SK-N-SH (cell line): ENCODE results near the gene TUSC1. TPM values are rescaled to one million over a fixed set of nuclear protein-coding genes. Genes with fewer than 3 reads are reported as not detected.
"Not testable (repeated sequence)": the region's sequence is repeated elsewhere in the genome, so short reads cannot be mapped to it uniquely, and the experiment has no call there.

ENCODE experiments used
- CTCF ChIA-PET: fragments of 300-600, 350-600 bp; formaldehyde crosslinking; extraction: SDS; loops from one replicate; lab custom pipeline; 2021; lab: Yijun Ruan, JAX
- POLR2A ChIA-PET: fragments of 350-600 bp; sonication (Branson Sonifier 250); formaldehyde crosslinking; extraction: SDS; loops from one replicate; lab custom pipeline; 2020; ENCODE audit warnings: antibody characterized with exemption, inconsistent platforms; lab: Yijun Ruan, JAX
- DNase-seq: peaks from one replicate; pipeline ENCODE4 v3.0.0; 2012
- H2AFZ ChIP-seq: fragments of 200-600 bp; sonication (generic); 2 replicates; pipeline ENCODE4 v1.8.1; 2016; ENCODE audit warnings: antibody characterized with exemption, mild to moderate bottlenecking, low read depth
- H3F3A ChIP-seq: fragments of 200-600 bp; sonication (generic); replicated peaks from 2 replicates; pipeline ENCODE3; 2016; ENCODE audit warnings: antibody characterized with exemption, mild to moderate bottlenecking; ENCODE audit not compliant: insufficient read depth
- H3K27ac ChIP-seq, 2 experiments: fragments of 200-500 bp in 1 of 2; fragments of 200-600 bp in 1 of 2; sonication (Bioruptor generic) in 1 of 2; sonication (generic), shearing (Covaris generic) in 1 of 2; 2 replicates each; pipeline versions ENCODE4 v1.5.1 to v1.6.1; 2014 to 2016; ENCODE audit warnings: low read depth in 2 of 2, inconsistent platforms in 1 of 2, low read length in 1 of 2, mild to moderate bottlenecking in 1 of 2, mixed read lengths in 1 of 2
- H3K27me3 ChIP-seq: fragments of 200-600 bp; sonication (generic), shearing (Covaris generic); 2 replicates; pipeline ENCODE4 v1.6.1; 2016; ENCODE audit warnings: mixed run types; ENCODE audit not compliant: insufficient read depth
- H3K36me3 ChIP-seq, 2 experiments: fragments of 200-500 bp in 1 of 2; fragments of 200-600 bp in 1 of 2; sonication (Bioruptor generic) in 1 of 2; sonication (generic) in 1 of 2; replicated peaks in 1 of 2; 2 replicates each; pipeline versions ENCODE3 to v1.5.1; 2014 to 2016; ENCODE audit warnings: low read length in 1 of 2, mild to moderate bottlenecking in 1 of 2; ENCODE audit not compliant: insufficient read depth in 2 of 2, control insufficient read depth in 1 of 2
- H3K4me1 ChIP-seq, 2 experiments: fragments of 200-500 bp in 1 of 2; fragments of 200-600 bp in 1 of 2; sonication (Bioruptor generic) in 1 of 2; sonication (generic), shearing (Covaris generic) in 1 of 2; 2 replicates each; pipeline versions ENCODE4 v1.5.1 to v1.6.1; 2014 to 2016; ENCODE audit warnings: low read depth in 1 of 2, low read length in 1 of 2, mixed run types in 1 of 2; ENCODE audit not compliant: insufficient read depth in 2 of 2, control insufficient read depth in 1 of 2
- H3K4me2 ChIP-seq: fragments of 200-600 bp; sonication (generic), shearing (Covaris generic); 2 replicates; pipeline ENCODE4 v1.6.1; 2017; ENCODE audit warnings: mixed run types
- H3K4me3 ChIP-seq, 2 experiments: fragments of 200-500 bp in 1 of 2; fragments of 200-600 bp in 1 of 2; sonication (Bioruptor generic) in 1 of 2; sonication (generic), shearing (Covaris generic) in 1 of 2; 2 replicates each; pipeline versions ENCODE4 v1.5.1 to v1.8.1; 2014 to 2016; ENCODE audit warnings: low read depth in 2 of 2, inconsistent platforms in 1 of 2, low read length in 1 of 2, mild to moderate bottlenecking in 1 of 2, mixed read lengths in 1 of 2, moderate library complexity in 1 of 2
- H3K79me2 ChIP-seq: fragments of 200-600 bp; sonication (generic); 2 replicates; pipeline ENCODE4 v1.8.1; 2017; ENCODE audit warnings: mild to moderate bottlenecking; ENCODE audit not compliant: insufficient read depth
- H3K9ac ChIP-seq: fragments of 200-600 bp; sonication (generic); 2 replicates; pipeline ENCODE4 v1.6.1; 2017; ENCODE audit warnings: mixed run types
- H3K9me2 ChIP-seq: fragments of 200-600 bp; sonication (generic); 2 replicates; pipeline ENCODE4 v1.6.1; 2017; ENCODE audit warnings: mixed run types
- H3K9me3 ChIP-seq: fragments of 200-600 bp; sonication (generic); 2 replicates; pipeline ENCODE4 v1.6.1; 2017; ENCODE audit warnings: mixed run types, mild to moderate bottlenecking, moderate library complexity
- H4K20me1 ChIP-seq: fragments of 200-600 bp; sonication (generic); 2 replicates; pipeline ENCODE4 v1.6.1; 2017; ENCODE audit warnings: mild to moderate bottlenecking, mixed run types; ENCODE audit not compliant: insufficient read depth
- ELF1 ChIP-seq: IDR thresholded peaks from 2 replicates; pipeline ENCODE4 v1.4.0; 2012
- EZH2phosphoT487 ChIP-seq: fragments of 200-600 bp; sonication (generic); IDR thresholded peaks from 2 replicates; pipeline ENCODE4 v1.6.1; 2017; ENCODE audit warnings: low read depth, mixed run types, mild to moderate bottlenecking, antibody characterized with exemption, moderate library complexity, borderline replicate concordance
- MEF2A ChIP-seq: IDR thresholded peaks from 2 replicates; pipeline ENCODE4 v1.4.0; 2012; ENCODE audit warnings: low read depth, borderline replicate concordance
- RCOR1 ChIP-seq: fragments of 150-350 bp; IDR thresholded peaks from 2 replicates; pipeline ENCODE4 v1.6.1; 2017; ENCODE audit warnings: antibody characterized with exemption, low read length
- RXRA ChIP-seq: IDR thresholded peaks from 2 replicates; pipeline ENCODE4 v1.4.0; 2012; ENCODE audit warnings: low read depth, mild to moderate bottlenecking, borderline replicate concordance
- TAF1 ChIP-seq: IDR thresholded peaks from 2 replicates; pipeline ENCODE4 v1.6.1; 2012; ENCODE audit warnings: low read depth, mild to moderate bottlenecking, low read length, moderate library complexity, borderline replicate concordance
- YY1 ChIP-seq: IDR thresholded peaks from 2 replicates; pipeline ENCODE4 v1.4.0; 2012; ENCODE audit warnings: low read depth, mild to moderate bottlenecking
- WGBS: methylation state at CpG from one replicate; pipeline ENCODE4 v1.1.6; 2017; ENCODE audit warnings: low lambda C conversion rate; 5-methylcytosine and 5-hydroxymethylcytosine counted together
- polyA plus RNA-seq, 3 experiments: library from polyadenylated mRNA; depleted of rRNA; stranded (reverse); fragments of >200 nt; gene quantifications; 2 replicates each; pipeline ENCODE4 v1.2.3, GENCODE V29; 2012
- TF ChIP-seq, protein P1 (sequence below): fragments of 150-350 bp; IDR thresholded peaks from 2 replicates; pipeline ENCODE4 v1.6.1; 2016; ENCODE audit warnings: mild to moderate bottlenecking, low read depth, low read length

TUSC1 gene
- polyA plus RNA-seq, 1 of the 3 experiments (the other 2 are of a cell fraction) = 9.1 TPM

GRCh38 chr9:25703701-25704357 lies 25.6 kb upstream of the TUSC1 start (continued):
- no peak for TF ChIP-seq EZH2phosphoT487
- TF ChIP-seq RCOR1 = no peak
- TF ChIP-seq ELF1 = no peak

DNA sequence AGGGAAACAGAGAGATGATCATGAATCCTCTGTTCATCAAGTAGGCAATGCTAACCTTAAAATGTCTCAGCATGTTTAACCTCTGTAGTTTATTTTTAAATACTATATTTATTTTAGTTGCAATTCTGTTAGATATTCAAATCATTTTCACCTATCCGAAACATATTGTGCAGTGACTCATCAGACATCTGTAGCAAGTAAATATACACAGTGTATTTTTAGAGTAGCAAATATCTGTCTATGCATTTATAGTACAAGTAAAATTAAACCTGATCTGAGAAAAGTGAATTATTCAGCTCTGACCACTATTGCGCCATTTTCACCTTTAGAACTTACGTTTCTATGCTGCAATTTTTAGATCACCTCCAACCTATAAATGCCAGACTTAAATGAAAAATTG lies 24.3 kb upstream of the TUSC1 start:
- H2AFZ ChIP-seq = no peak overlapping the region
- no peak overlapping the region for H3K4me2 ChIP-seq
- H3K79me2 ChIP-seq = no peaks in the 10 kb centered on the region
- no peaks in the 10 kb centered on the region for H3K27me3 ChIP-seq
- no peaks in the 10 kb centered on the region for H3K36me3 ChIP-seq
- H3F3A ChIP-seq = no peaks in the 10 kb centered on the region
- ChIA-PET CTCF (interaction anchor here (1.1 kb wide), 1 partner anchor 22 kb away, joined by 3 read pairs; no protein-coding TSS in a partner anchor), POLR2A (no interaction called here)
- no peak overlapping the region for H3K27ac ChIP-seq
- H3K9me3 ChIP-seq = no peaks in the 10 kb centered on the region
- H3K9me2 ChIP-seq = no peaks in the 10 kb centered on the region
- no peak overlapping the region for H3K4me3 ChIP-seq
- WGBS = 85% methylated on average over 3 of the region's 3 CpGs
- peaks cover 0 to 7% of the 10 kb centered on the region in 2 experiments; a peak in 1 of 4 replicates for H3K4me1 ChIP-seq
- no peak for TF ChIP-seq EZH2phosphoT487
- TF ChIP-seq YY1 = no peak
- TF ChIP-seq RCOR1 = no peak
- no peak for TF ChIP-seq MEF2A
- TF ChIP-seq, protein P1, sequence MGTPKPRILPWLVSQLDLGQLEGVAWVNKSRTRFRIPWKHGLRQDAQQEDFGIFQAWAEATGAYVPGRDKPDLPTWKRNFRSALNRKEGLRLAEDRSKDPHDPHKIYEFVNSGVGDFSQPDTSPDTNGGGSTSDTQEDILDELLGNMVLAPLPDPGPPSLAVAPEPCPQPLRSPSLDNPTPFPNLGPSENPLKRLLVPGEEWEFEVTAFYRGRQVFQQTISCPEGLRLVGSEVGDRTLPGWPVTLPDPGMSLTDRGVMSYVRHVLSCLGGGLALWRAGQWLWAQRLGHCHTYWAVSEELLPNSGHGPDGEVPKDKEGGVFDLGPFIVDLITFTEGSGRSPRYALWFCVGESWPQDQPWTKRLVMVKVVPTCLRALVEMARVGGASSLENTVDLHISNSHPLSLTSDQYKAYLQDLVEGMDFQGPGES = no peak
- TF ChIP-seq TAF1 = no peak
- TF ChIP-seq RXRA = no peak
- no peaks in the 10 kb centered on the region for H4K20me1 ChIP-seq
- DNase-seq = no peak
- no peak overlapping the region for H3K9ac ChIP-seq

GRCh38 chr9:25700899-25701298 lies 22.7 kb upstream of the TUSC1 start:
- H4K20me1 ChIP-seq, H3K9me2 ChIP-seq, H3F3A ChIP-seq, CTCF ChIA-PET, H3K36me3 ChIP-seq, H3K27me3 ChIP-seq, H3K9me3 ChIP-seq, H3K9ac ChIP-seq, H3K4me1 ChIP-seq, H3K79me2 ChIP-seq, POLR2A ChIA-PET, H3K4me3 ChIP-seq, DNase-seq: not testable (repeated sequence)
- Histone ChIP-seq H3K4me2 (peak overlapping the region; percentile 48; the same call in 1 of the 2 replicates), H3K27ac (peak overlapping the region in 1 of 2 experiments; percentile 58; a peak in 2 of 4 replicates), H2AFZ (peak overlapping the region; percentile 80; the same call in 1 of the 2 replicates)
- peak; percentile 63; the same call in 1 of the 2 replicates for TF ChIP-seq MEF2A
- 21% methylated on average over 3 of the region's 3 CpGs for WGBS
